Effector CD8-positive, alpha-beta T cell (primary cell): ENCODE data around the gene NLGN1.

ENCODE experiments used
- DNase-seq: peaks from one replicate; lab custom pipeline; 2025; lab: John Stamatoyannopoulos, UW

Gene NLGN1

GRCh38 chr3:173755161-173755560 lies 357.6 kb downstream of the NLGN1 start:
- no peak for DNase-seq

- DNase-seq, result no peak
Measured at GRCh38 chr3:173761161-173761560, 363.6 kb downstream of the NLGN1 start.

- no peak for DNase-seq
Measured at GRCh38 chr3:173762501-173762900, 365.0 kb downstream of the NLGN1 start.

- no peak for DNase-seq
Measured at GRCh38 chr3:173770011-173770410, 372.5 kb downstream of the NLGN1 start.

GRCh38 chr3:173770796-173771573 lies 373.4 kb downstream of the NLGN1 start:
- DNase-seq, result no peak

- no peak for DNase-seq
Measured at GRCh38 chr3:173773800-173774199, 376.3 kb downstream of the NLGN1 start.

- no peak for DNase-seq
Measured at GRCh38 chr3:173774294-173774693, 376.8 kb downstream of the NLGN1 start.

- DNase-seq, result no peak
Measured at GRCh38 chr3:173778251-173778650, 380.7 kb downstream of the NLGN1 start.

GRCh38 chr3:173780067-173780466 lies 382.5 kb downstream of the NLGN1 start:
- DNase-seq, result no peak

GRCh38 chr3:173785004-173785403 lies 387.5 kb downstream of the NLGN1 start:
- no peak for DNase-seq

GRCh38 chr3:173789530-173790162 lies 392.1 kb downstream of the NLGN1 start:
- DNase-seq, result no peak

GRCh38 chr3:173793963-173794362 lies 396.4 kb downstream of the NLGN1 start:
- no peak for DNase-seq

- no peak for DNase-seq
Measured at GRCh38 chr3:173796405-173796804, 398.9 kb downstream of the NLGN1 start.

- no peak for DNase-seq
Measured at GRCh38 chr3:173796890-173797289, 399.3 kb downstream of the NLGN1 start.

- DNase-seq, result no peak
Measured at GRCh38 chr3:173799060-173799816, 401.7 kb downstream of the NLGN1 start.

- DNase-seq, result no peak
Measured at GRCh38 chr3:173800154-173800553, 402.6 kb downstream of the NLGN1 start.

- no peak for DNase-seq
Measured at GRCh38 chr3:173814809-173815208, 417.3 kb downstream of the NLGN1 start.

GRCh38 chr3:173819368-173819767 lies 421.8 kb downstream of the NLGN1 start:
- DNase-seq, result no peak

GRCh38 chr3:173823911-173824460 lies 426.4 kb downstream of the NLGN1 start:
- no peak for DNase-seq

GRCh38 chr3:173825730-173826129 lies 428.2 kb downstream of the NLGN1 start:
- no peak for DNase-seq

GRCh38 chr3:173826416-173826815 lies 428.9 kb downstream of the NLGN1 start:
- DNase-seq, result no peak

- no peak for DNase-seq
Measured at GRCh38 chr3:173826901-173827609, 429.5 kb downstream of the NLGN1 start.
